Loucy (cell line): ENCODE measurements around the gene ATF7.

Experiments used
- EZH2phosphoT487 ChIP-seq: fragments of 200-600 bp; IDR thresholded peaks from 2 replicates; pipeline ENCODE4 v1.6.1; 2018; ENCODE audit warnings: antibody characterized with exemption, mild to moderate bottlenecking, moderate library complexity, borderline replicate concordance
- TF ChIP-seq, protein P1 (sequence below): fragments of 200-600 bp; sonication (generic); conservative IDR thresholded peaks from 2 replicates; pipeline ENCODE4 v1.5.1; 2014; ENCODE audit warnings: mild to moderate bottlenecking, antibody characterized with exemption, low read length

DNA sequence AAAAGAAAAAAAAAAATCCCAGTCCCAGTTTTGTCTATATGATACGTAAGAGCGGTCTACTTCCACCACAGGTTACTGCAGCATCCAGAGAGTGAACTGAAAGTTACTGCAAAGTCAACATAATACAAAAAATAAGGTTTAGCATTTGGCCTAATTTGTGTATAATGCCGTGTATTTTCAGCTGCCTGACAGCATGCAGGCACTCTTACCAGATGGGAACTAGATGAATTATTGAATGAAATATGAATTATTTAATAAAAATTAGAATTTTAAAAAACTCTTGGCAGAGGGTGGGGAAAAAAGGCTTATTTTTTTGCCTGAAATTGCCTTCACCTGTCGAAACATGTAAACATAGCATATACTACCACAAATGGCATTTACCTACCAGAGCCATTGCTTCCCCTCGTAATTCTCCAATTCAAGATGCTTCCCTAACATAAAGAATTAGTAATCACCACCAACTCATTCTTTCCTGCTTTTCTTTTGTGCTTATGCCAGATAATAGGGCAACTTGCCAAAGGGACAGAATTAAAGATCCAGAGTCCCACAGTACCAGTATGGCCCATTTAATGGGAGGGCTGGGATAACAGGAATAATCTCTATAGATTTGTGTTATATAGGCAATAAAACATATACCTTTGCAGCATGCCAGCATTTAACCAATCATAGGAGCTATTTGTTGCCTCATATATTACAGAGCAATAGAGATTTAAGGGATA is 31.1 kb downstream of the ATF7 start:
- TF ChIP-seq, protein P1, sequence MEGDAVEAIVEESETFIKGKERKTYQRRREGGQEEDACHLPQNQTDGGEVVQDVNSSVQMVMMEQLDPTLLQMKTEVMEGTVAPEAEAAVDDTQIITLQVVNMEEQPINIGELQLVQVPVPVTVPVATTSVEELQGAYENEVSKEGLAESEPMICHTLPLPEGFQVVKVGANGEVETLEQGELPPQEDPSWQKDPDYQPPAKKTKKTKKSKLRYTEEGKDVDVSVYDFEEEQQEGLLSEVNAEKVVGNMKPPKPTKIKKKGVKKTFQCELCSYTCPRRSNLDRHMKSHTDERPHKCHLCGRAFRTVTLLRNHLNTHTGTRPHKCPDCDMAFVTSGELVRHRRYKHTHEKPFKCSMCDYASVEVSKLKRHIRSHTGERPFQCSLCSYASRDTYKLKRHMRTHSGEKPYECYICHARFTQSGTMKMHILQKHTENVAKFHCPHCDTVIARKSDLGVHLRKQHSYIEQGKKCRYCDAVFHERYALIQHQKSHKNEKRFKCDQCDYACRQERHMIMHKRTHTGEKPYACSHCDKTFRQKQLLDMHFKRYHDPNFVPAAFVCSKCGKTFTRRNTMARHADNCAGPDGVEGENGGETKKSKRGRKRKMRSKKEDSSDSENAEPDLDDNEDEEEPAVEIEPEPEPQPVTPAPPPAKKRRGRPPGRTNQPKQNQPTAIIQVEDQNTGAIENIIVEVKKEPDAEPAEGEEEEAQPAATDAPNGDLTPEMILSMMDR, result no peak
- no peak for TF ChIP-seq EZH2phosphoT487
